Activated CD8-positive, alpha-beta memory T cell treated with anti-CD3 and anti-CD28 coated beads for 36 hours (primary cell): ENCODE data around the gene OSBPL2. TPM values are rescaled to one million over a fixed set of nuclear protein-coding genes. Genes with fewer than 3 reads are reported as not detected.

Source experiments
- CTCF ChIA-PET: fragments of 350-600 bp; sonication (Branson Sonifier 250); formaldehyde crosslinking; loops from one replicate; lab custom pipeline; 2021; ENCODE audit warnings: antibody characterized with exemption; lab: Charles Lee
- POLR2A ChIA-PET: fragments of 350-600 bp; sonication (Branson Sonifier 250); formaldehyde crosslinking; loops from one replicate; lab custom pipeline; 2021; ENCODE audit warnings: antibody characterized with exemption; lab: Charles Lee
- total RNA-seq, 2 experiments: library from RNA; stranded (reverse); gene quantifications; one replicate each; pipeline ENCODE4 v1.2.3, GENCODE V29; 2021

Gene OSBPL2
- total RNA-seq, 2 experiments from 2014 or later, result 17.9 to 21.2 TPM

DNA sequence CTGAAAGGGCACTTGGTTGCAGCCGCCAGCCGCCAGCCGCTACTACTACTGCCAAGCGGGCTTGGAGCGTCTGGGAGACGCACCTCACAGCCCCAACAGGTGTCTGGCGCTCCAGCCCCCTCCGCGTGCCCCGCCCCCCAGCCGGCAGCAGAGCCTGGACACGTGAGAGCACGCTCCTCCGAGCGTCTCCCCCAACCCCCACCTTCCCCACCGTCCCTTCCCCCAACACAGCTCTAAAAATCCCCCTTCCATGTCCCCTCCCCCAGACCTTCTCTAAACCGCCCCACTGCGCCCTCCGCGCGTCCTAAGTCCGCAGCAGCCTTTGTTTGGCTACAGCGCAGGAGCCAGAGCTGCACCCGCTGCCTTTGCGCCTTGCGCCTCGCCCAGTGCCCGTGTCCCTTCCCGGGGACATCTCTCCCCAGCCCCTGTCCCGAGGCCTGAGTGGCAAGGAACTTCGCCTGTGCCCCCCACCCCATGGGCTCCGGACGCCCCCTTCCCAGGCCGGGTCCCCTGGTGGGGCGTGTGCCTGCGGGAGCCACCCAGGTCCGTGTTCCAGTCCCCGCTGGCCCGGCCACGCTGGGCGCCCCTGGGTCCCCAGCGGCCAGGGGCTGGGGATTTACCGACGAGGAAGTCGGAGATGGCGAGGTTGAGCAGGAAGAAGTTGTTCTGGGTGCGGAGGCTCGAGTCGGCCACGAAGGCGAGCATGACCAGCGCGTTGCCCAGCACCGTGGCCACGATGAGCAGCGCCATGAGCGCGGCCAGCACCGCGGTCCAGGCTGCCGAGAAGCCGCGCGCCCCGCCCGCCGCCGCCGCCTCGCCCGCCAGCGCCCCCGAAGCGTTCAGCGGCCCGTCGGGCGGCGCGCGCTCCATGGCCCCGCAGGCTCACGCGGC is 19.0 kb upstream of the OSBPL2 start:
- ChIA-PET POLR2A (no interaction called here), CTCF (no interaction called here)

DNA sequence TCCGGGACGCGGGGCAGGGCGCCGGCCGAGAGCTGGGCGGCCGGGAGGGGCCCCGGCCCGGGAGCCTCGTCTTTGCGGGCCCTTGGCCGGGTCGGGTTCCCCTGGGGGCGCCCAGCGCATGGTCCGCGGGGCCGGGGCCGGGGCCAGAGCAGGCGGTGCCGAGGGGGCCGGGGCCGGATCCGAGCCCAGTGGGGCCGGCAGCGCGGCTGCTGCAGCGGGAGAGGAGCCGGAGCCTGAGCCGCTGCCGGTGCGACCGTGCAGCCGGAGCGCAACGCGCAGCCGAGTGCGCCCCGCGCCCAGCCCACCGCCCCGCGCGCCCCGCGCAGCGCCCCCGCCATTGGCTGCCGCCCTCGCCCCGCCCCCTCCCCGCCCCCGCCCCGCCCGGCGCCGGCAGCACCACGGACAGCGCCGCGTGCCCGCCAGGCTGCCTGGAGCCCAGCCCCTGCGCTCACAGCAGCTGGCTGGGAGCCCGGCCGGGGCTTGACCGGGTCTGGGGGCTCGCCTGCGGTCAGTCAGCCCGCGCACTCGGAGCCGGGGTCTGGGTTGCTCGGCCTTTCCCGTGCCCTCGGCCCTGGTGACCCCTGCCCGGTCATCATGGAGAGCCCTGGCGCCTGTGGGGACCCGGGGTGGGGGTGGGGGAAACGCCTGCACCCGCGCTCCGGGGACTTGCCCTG is 18.2 kb upstream of the OSBPL2 start, which contains the start of gene HRH3:
Gene HRH3 (minus strand): TSS at position 287 of the 674 bp plus-strand sequence. CDS start 308 bp downstream, outside the sequence.
- ChIA-PET POLR2A (interaction anchor here (0.5 kb wide), 1 partner anchor 23 kb away, joined by 3 read pairs; no protein-coding TSS in a partner anchor), CTCF (no interaction called here)

DNA sequence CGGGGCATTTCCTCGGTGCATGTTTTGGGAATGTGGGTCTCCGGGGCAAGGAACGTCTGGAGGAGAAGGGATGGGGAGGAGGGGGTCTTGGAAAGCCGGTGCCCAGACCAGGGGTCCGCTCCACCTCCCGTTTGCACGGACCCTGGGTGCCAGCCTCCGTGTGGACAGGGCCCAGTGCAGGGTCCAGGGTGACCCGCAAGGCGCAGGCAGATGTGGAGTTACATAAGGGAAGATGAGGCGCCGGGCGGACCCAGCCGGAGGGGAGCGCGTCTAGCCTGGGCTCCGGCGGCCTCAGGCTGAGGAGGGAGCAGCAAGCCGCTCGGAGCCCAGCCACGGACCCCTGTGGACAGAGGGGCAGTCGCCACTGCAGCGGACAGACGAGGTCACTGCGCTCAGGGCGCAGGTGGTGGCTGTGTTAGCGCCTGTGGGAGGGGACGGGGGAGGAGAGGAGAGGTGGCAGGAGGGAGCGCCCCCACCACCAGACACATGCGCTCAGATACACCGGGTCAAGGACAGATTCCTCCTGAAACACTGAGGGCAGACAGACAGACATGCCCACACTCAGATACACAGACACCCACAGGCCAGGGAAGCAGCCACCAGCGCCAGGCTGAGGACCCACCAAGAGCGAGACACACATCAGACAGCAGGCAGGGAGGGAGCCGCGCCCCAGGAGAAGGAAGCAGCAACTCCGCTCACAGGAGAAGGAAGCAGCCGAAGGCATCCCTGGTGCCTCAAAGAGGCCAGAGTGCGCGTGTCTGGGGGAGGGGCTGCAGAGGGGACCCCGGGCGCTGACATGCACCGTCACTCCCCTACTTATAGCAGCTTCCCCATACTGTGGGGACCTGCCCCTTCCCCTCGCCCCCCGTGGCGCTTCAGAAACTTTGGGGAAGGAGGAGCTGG is 17.4 kb upstream of the OSBPL2 start:
- ChIA-PET CTCF (no interaction called here), POLR2A (no interaction called here)

DNA sequence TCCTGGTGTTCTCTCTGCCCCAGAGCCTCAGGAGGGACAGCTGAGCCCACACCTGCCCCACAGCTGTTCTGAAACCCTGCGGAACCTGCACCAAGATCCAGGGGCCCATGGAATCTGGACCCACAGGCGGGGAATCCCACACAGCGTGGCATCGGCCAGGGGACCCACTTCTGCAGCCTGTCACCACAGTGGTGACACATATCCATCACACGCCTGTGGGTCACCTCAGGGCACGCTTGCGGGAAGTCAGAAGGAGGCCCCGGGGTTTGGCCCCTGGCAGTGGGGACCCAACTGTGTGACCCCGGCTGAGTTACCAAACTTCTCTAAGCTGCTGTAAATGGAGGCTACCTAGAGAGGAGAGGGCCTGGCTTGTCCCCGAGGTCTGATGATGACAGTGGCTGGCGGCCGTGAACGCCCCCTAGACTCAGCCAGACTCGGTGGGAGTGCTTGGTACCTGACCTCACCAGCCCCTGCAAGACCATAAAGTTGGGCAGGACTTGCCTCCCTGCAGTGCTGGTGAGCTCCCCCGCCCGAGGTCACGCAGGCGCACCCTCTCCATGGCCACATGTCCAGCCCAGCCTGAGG is 16.0 kb upstream of the OSBPL2 start:
- POLR2A ChIA-PET, result no interaction called here
- CTCF ChIA-PET, result no interaction called here

DNA sequence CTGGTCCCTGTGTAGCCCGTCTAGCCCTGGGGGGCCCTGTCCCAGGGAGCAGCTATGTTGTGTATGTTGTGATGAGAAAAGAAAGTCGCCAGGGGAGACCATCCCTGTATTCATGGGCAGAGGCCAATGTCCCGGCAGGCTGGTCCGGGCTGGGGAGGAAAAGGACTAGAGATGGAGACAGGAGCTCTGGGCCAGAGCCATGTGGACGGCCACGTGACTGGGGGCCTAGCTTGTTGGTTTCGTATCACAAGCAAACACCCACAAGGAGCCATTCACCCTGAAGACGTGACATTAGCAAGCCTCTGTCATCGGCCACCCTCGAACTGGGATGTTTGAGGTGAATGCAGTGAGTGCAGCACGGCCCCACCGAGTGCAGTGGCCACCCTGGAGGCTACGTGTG is 15.3 kb upstream of the OSBPL2 start:
- POLR2A ChIA-PET, result no interaction called here
- CTCF ChIA-PET, result no interaction called here

DNA sequence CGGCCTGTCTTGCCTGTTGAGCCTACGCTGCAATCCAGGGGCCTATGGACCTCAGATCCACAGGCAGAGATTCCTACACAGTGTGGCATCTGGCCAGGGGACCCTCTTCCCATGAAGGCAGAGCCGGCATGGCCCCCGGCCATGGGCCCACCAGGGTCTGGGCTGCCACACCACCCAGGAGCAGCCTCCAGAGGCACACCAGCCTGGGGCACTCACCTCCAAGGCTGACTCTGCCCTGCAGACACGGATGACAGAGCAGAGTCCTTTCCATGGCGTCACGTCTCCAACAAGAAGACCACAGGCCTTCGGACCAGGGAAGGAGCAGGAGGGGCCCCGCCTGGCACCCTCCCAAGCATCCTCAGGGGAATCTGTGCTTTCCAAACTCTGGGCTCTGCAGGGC is 14.8 kb upstream of the OSBPL2 start:
- ChIA-PET POLR2A (no interaction called here), CTCF (no interaction called here)

DNA sequence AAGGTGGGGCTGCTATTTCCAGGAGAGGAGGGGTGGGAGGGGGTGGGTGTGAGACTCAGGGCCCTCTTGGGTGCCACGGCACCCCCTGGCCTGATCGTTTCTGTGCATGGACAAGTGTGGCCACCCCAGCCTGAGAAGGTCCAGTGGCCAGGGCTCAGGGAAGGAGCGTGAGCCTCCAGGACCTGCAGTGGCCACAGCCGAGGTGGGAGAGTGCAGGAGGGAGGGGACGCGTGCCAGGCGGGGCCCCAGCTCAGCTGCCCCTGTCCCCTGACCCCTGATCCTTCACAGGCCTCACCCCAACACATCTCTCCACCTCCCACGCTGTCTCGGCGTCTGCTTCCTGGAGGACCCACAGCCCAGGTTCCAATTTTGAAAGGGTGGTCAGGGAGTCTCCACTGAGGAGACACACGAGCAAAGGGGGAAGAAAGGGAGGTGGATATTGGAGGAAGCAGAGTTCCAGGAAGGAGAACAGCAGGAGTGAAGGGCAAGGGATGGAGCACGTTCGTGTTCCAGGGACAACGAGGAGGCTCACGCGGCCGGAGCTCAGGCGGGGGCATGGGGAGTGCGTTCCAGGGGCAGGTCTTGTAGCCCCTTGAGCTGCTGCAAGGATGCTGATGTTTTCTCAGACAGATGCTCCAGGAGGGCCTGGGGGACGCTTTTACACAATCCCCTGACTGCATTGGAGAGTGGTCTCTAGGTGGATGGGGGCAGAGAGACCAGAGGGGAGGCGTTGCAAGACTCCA is 14.0 kb upstream of the OSBPL2 start:
- ChIA-PET CTCF (no interaction called here), POLR2A (no interaction called here)

GRCh38 chr20:62225026-62225425 is 13.3 kb upstream of the OSBPL2 start:
- POLR2A ChIA-PET, result no interaction called here
- CTCF ChIA-PET, result no interaction called here

GRCh38 chr20:62225820-62226635 is 12.3 kb upstream of the OSBPL2 start:
- CTCF ChIA-PET, result no interaction called here
- POLR2A ChIA-PET, result no interaction called here

DNA sequence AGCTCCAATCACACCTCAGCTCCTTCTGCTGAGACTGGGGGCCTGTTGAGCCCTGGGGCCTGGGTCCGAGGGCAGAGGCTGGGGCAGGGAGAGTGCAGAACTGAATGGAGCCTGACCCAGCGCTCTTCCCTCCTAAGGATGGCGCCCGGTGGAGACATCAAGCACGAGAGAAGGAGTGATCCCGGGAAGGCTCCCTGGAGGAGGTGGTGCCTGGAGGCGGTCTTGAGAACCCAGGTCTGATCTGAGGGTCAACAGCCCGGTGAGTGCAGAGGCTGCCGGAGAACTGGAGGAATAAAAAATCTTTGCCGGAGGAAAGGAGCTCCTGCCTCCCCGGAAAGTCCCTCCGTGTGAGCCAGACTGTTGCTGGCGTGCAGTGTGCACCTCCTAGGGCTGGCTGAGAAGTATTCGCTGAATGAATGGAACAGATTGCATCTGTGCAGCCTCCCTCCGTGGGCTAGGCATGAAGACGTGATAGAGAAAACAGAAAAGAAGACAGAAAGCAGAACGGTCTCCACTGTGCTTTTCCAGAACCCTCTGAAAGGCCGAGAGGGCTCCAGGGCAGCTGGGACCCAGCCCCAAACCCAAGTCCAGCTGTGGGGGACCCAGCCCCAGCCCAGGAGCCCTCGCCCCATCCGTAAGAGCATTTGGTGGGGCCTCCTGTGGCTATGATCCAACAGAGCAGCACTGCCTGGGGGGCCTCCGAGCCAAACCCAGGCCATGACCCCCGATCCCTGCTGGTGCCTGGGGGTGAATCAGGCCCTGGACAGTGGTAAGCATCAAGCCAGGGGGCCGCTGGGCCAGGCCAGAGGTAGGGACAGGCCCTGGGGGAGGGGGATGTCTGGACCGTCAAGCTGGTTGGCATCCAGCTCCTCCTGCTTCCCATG is 11.4 kb upstream of the OSBPL2 start:
- CTCF ChIA-PET, result no interaction called here

DNA sequence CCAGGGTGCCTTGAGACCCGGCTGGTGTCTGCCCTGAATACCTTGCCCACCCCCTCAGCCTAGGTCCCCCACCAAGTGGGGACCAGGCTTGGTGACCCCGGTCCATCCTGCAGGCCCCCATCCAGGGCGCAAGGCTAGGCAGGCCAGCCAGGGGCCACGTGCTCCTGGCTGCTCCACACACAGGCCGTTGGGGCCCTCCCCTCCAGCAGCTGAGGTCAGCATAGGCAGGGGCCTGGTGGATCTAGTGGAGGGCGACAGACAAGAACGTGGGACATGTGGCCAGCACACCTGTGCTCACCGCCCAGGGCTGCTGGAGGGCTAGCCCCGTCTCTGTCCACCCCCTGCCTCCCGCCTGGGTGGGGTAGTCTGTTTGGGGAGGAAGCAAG is 10.7 kb upstream of the OSBPL2 start:
- ChIA-PET POLR2A (no interaction called here), CTCF (no interaction called here)

More for the DNA sequence above, 11.4 kb upstream of the OSBPL2 start:
- POLR2A ChIA-PET, result no interaction called here

DNA sequence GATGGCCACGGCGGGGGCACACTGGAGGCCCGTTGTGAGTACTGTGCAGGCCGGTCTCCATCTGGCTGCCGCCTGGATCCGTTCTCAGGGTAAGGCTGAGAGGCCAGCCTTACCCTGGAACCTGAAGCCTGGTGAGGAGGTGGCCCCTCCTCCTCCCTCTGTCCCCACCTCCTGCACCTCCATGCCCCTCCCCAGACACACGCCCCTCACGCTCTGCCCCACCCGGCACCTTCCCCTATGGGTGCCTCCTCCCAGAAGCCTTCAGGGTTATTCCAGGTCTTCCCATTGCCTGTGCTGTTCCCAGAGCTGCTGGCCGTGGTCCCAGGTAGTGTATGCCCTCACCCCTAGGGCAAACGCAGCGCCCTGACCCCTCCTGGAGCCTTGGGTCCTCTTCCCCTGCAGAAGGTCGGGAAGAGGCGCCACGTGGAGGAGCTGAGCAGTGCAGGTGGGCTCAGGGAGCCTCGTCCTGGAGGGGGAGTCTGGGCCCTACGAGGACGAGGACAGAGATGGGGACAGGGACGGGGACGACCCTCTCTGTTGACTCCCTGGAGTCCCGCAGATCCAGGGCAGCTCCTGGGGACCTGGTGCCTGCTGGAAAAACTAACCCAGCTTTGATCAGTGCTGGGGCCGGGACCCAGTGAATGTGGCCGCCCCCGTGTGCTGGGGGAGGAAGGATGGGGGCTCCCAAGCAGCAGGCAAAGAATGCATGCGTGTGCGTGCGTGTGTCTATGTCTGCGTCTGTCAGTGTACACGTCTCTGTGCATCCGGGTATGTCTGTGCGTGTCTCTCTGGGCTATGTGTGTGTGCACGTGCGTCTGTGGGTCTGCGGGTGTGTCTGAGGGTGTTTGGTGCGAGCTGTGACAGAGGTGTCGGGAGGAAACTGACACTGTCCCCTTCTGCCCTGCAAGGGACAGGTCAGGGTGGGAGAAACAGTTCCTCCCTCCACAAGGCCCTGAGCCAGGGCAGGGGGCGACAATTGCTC is 10.1 kb upstream of the OSBPL2 start:
- POLR2A ChIA-PET, result no interaction called here
- CTCF ChIA-PET, result no interaction called here

- ChIA-PET POLR2A (no interaction called here), CTCF (no interaction called here)
Measured at GRCh38 chr20:62228982-62229545, 9.3 kb upstream of the OSBPL2 start.

- ChIA-PET POLR2A (no interaction called here), CTCF (no interaction called here)
Measured at GRCh38 chr20:62229667-62230066, 8.7 kb upstream of the OSBPL2 start.

DNA sequence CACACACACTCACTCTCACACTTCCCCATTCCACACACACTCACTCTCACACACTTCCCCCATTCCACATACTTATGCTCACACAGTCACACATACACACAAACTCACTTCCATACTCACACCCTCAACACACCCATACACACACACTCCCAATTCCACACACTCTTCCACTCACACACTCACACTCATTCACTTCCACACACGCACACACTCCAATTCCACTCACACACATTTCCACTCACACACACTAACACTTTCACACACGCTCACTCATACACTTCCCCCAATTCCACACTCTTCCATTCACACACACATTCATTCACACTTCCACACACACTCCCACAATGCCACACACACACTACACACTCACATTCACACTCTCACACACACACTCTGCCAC is 8.0 kb upstream of the OSBPL2 start:
- ChIA-PET CTCF (no interaction called here), POLR2A (no interaction called here)

DNA sequence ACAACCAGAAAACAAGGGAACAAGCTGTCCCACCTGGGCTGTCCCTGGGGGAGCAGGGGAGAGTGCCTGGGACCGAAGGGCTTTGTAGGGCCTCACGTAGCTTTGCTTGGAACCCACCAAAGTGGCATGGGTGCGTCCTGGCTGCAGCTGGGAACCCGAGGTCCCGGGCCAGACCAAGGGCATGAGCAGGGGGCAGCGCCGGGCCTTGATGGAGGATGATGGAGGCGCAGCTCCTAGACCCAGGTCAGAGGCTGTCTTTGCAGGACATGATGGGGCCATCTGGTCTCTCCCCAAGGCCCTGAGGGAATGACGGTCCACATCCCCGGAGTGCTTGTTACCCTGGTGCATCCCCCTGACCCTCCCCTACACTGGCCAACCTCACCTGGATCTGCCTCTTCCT is 7.6 kb upstream of the OSBPL2 start:
- POLR2A ChIA-PET, result no interaction called here

More for the DNA sequence above, 7.6 kb upstream of the OSBPL2 start:
- CTCF ChIA-PET, result no interaction called here
